Myocyte (in vitro differentiated cells): ENCODE results near the gene EFR3B. TPM values are rescaled to one million over a fixed set of nuclear protein-coding genes. Genes with fewer than 3 reads are reported as not detected.
A peak's percentile ranks its signal among the peaks of the same experiment; 100 is the strongest.
"Not testable (repeated sequence)": the region's sequence is repeated elsewhere in the genome, so short reads cannot be mapped to it uniquely, and the experiment has no call there.

Experiments
- DNase-seq: peaks from one replicate; pipeline ENCODE4 v3.0.0-alpha.2; 2012; ENCODE audit warnings: low read depth
- polyA plus RNA-seq: library from polyadenylated mRNA; unstranded; fragments of >200 nt; gene quantifications from one replicate; pipeline ENCODE4 v1.2.1, GENCODE V29; 2012; ENCODE audit warnings: missing spikeins
- total RNA-seq: library from RNA; depleted of rRNA; stranded (reverse); fragments of >200 nt; gene quantifications from 2 replicates; pipeline ENCODE4 v1.2.3, GENCODE V29; 2014

Gene EFR3B, protein sequence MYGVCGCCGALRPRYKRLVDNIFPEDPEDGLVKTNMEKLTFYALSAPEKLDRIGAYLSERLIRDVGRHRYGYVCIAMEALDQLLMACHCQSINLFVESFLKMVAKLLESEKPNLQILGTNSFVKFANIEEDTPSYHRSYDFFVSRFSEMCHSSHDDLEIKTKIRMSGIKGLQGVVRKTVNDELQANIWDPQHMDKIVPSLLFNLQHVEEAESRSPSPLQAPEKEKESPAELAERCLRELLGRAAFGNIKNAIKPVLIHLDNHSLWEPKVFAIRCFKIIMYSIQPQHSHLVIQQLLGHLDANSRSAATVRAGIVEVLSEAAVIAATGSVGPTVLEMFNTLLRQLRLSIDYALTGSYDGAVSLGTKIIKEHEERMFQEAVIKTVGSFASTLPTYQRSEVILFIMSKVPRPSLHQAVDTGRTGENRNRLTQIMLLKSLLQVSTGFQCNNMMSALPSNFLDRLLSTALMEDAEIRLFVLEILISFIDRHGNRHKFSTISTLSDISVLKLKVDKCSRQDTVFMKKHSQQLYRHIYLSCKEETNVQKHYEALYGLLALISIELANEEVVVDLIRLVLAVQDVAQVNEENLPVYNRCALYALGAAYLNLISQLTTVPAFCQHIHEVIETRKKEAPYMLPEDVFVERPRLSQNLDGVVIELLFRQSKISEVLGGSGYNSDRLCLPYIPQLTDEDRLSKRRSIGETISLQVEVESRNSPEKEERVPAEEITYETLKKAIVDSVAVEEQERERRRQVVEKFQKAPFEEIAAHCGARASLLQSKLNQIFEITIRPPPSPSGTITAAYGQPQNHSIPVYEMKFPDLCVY
- total RNA-seq = 0.26 and 0.45 TPM in 2 replicates
- 1.1 TPM for polyA plus RNA-seq

DNA sequence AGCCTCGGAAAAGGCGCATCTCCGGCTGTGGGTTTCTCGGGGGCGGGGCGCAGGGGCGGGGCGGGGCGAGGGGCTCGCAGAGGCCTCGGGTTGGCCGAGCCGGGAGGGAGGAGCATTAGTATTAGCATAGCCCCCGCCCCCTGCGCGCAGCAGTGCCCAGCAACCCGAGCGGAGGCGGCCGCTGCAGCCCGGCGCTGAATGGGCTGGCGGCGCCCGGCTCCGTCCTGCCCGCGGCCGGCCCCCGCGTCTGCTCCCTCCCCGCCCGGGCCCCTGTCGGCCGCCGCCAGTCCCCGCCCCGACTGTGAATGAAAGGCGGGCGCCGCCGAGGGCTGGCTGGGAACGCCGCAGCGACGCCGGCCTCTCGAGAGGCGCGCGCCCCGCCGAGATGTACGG is at the start of gene EFR3B:
Gene EFR3B, plus strand, starts transcription at position 149 of the 393 bp plus-strand sequence. Its CDS starts 237 bp downstream, at position 386.
- DNase-seq = peak; percentile 94

DNA sequence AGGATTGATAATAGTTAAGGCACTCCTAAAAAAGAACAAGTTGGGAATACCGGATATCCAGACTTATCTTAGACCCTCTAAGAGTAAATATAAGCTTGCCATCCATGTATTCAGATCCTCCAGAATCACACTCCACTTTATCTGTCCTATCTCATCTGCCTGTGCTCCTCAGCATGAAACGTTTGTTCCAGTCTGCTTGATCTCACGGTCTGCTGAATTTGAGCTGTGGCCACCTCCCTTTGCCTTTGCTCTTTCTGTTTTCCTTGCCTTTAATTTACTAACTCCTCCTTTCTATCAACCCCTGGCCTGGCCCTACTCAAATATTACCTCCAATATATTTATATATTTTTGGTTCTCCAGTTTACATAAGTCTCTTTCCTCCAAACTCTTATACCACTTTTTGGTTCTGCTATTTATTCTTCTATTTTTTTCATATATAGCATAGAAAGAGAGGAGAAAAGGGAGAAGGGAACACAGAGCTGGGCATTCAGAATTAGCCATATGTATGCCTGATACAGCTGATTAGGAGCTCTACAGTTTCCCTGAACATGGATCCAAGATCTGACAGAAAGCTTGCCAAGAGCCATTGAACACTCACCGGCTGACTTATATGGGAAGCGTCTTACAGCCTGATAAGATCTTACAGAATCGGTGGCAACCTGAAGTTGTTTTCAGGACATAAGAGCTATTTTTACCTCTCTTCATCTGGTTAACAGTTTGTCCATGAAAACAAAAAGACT is 48.3 kb upstream of the EFR3B start:
- no peak for DNase-seq

DNA sequence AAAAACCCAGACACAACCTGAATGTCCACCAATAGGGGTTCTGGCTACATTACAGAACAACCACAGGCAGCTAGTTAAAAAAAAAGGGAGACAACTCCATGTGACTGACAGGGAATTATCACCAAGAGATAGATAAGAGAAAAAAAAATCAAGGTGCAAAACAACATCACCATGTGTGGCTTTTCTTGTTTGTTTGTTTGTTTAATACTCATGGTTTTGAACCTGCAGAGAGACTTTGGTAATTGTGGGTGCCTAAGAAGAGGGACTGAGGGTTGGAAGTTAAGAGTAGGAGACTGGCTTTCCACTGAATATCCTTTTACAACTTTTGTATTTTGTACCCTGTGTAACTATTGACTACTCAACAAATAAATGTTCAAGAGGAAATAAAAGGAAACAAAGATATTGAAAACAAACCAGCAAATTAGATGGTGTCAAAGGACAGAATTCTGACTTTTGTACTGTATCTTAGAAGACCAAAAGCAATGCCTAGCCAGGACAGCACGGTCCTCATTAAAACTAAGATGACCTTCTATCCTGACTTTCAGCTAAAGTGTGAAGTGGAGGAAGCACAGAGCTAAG is 47.6 kb upstream of the EFR3B start:
- no peak for DNase-seq

DNA sequence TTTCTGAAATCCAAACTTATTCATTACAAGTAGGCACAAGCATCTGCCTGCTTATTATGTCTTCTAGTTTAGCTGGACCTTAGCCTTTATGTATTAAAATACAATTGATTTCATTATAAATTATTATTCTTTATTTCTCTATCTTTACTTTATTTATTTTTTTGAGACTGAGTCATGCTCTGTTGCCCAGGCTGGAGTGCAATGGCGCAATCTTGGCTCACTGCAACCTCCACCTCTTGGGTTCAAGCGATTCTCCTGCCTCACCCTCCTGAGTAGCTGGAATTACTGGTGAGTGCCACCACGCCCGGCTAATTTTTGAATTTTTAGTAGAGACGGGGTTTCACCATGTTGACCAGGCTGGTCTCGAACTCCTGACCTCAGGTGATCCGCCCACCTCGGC is 42.8 kb upstream of the EFR3B start:
- not testable (repeated sequence) for DNase-seq

DNA sequence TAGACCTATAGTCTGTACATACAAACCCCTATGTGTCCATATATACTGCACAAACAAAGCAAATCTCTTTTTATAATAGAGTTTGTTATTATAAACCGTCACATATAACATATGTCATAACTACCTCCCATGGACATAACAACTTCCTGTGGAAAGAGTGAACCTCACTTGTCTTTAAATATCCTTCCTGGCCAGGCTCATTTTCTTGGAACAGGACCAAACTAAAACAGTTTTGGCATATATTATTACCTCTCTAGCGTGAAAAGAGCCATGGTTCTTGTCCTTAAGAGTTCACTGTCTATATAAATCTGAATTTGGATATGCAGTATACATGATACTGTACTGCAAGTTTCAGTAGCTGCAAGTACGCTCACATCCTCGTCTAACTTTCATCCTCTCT is 41.8 kb upstream of the EFR3B start:
- no peak for DNase-seq

DNA sequence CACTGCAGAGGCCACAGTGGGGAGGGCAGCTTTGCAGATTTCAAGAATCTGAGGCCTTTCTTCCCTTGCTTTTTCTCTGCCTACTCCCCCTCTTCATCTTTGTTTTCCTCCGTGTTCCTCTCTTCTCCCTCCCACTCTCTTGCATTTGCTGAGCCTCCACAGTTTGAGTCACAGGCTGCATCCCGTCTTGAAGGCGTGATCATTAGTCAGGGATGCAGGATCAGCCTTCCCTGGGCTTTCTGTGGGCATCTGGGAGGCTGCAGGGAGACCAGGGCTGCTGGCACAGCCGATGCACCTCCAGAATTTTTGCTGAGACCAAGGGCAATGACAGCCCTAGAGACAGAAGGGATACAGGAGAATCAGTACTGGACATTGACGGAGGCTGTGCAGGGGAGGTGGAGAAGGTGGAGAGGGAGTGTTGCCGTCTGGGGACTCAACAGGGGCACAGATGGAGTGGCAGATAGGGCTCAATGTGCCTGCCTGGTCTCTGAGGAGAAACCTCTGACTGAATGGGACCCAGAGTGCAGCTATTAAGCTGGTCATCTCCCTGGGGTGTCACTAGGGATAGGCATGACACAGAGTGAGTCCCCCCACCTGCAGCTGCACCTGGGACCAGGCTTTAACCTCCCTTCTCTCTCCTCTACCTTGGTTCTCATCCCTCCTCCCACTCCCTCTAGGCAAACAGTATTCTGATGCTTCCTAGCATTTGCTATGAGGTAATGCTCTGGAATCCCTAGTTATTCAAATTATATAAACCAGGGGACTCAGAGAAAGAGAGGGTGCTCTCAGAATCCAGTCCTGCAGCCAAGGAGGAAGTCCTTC is 41.2 kb upstream of the EFR3B start:
- no peak for DNase-seq

DNA sequence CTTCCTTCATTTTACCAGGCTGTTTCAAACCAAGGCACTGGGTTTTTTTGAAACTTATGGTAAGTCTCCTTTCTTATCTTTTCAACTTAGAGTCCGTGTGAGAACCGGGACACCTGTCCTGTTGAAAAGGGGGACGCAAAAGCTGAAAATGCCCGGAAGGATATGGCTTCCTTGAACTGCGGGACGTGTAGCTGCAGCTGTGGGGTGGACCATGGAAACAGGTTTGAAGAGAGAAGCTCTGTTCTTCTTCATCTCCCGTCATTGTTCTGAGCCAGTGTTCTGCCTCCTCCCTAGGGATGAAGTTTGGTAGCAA is 40.6 kb upstream of the EFR3B start:
- DNase-seq = no peak

DNA sequence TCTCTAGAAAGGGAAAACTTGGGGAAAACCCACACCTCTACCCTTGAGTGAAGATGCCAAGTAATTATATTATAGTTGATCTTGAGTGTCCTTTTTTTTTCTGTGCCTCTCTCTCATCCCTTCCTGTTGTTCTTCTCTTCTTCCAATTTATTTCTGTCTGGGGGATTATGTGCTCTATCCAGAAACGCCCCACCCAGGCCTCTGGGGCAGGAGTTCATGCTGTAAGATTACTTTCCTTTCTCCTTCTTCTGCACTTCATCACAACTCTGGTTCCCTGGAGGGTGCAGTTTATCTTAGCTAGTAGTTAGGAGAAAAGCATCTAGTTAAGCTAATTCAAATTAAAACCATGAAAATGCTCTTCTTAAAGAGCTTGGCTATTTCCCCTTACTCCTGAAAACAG is 39.8 kb upstream of the EFR3B start:
- no peak for DNase-seq

DNA sequence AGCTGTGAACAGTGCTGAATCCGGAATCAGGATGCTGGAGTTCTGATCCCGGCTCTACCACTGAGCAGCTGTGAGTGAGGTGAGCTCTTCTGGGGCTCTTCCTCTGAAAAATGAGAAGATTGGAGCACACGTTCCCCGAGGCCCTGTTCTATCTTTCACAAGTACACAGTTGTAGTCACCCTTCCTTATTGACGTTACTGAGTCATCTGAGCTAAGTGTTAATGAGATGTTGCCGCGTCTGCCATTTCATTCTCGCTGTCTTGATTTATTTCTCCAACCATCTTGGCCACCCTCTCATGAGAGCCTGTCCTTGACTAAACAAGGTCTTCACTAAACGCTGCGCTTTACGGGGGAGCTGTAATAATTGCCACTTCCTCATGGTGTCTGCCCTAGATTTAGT is 31.9 kb upstream of the EFR3B start:
- no peak for DNase-seq

DNA sequence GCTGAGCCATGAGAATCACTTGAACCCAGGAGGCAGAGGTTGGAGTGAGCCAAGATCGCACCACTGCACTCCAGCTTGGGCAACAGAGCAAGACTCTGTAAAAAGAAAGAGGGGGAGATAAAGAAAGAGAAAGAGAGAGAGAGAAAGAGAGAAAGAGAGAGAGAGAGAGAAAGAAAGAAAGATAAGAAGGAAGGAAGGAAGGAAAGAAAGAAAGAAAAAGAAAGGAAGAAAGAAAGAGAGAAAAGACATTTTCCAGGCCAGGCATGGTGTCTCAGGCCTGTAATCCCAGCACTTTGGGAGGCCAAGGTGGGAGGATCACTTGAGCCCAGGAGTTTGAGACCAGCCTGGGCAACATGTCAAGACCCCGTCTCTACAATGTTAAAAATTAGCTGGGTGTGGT is 30.5 kb upstream of the EFR3B start:
- DNase-seq = not testable (repeated sequence)

DNA sequence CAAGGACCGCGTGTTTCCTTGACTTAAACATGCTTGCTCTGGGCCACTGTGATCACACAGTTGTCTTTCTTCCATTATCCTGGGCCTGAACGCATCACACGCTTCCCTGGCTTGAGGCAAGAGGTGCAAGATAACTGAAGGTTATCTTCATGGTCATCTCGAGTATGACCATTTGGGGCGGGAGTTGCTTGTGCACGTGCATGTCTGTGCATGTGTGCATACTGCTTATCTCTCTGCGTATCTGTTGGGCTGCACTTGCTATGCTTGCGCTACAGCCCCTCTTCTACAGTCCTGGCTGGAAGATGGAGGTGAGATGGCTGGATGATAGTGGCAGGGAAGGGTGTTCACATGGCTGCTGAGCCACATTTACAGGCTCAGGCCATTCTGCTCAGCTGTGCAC is 27.2 kb upstream of the EFR3B start:
- no peak for DNase-seq

DNA sequence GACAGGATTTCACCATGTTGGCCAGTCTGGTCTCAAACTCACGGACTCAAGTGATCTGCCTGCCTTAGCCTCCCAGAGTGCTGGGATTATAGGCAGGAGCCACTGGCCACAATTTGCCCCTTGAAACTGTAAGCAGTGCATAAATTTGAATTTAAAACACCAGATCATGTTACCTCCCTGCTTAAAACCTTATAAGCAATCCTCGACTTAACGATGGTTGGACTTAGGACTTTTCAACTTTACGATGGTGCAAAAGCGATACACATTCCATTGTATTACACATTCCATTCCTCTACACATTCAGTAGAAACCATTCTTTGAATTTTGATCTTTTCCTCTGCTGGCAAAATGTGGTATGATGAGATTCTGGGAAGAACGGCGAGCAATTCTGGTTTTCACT is 23.2 kb upstream of the EFR3B start:
- DNase-seq = no peak

DNA sequence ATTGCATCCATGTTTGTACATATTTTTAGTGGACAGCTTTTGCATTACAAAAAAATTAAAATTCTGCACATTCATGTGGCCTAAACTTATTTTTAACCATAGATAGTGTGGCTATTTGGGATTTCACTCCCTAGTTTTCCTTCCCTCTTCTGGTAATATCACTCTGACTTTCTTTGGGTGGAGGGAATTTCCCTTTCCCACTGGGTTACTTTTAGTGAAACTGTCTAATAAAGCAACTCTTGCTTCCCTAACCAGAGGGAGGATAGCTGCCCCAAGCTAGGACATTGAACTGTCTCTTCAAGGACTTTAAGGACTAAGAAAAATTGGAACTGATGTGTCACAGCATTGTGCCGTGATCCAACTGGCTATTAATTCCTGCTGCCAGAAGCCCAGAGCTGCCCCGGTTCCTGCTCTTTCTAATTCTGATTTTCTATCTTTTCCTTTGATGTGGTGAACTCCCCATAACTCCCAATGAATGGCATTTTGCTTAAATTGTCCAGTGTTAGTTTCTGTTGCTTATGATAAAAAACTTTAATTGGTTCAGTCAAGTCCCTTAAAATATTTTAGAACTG is 20.0 kb upstream of the EFR3B start:
- no peak for DNase-seq

DNA sequence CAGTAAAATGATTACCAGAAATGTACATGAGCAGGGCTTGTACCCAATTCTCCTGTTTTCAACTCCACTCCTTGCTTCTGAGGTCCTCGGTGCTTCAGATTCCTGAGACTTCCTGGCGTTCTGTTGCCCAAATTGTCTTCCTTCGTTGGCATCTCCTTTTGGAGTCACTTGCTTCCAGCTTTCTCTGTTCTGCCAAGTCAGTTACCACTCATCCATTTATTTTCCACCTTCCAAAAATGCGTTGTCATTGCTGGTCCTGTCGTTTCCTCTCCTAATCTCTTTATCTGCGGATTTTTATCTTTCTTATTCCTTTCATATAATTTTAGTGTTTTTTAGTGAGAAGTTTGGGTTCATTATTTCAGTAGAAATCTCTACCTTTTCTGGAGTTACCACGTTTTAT is 18.5 kb upstream of the EFR3B start:
- no peak for DNase-seq

DNA sequence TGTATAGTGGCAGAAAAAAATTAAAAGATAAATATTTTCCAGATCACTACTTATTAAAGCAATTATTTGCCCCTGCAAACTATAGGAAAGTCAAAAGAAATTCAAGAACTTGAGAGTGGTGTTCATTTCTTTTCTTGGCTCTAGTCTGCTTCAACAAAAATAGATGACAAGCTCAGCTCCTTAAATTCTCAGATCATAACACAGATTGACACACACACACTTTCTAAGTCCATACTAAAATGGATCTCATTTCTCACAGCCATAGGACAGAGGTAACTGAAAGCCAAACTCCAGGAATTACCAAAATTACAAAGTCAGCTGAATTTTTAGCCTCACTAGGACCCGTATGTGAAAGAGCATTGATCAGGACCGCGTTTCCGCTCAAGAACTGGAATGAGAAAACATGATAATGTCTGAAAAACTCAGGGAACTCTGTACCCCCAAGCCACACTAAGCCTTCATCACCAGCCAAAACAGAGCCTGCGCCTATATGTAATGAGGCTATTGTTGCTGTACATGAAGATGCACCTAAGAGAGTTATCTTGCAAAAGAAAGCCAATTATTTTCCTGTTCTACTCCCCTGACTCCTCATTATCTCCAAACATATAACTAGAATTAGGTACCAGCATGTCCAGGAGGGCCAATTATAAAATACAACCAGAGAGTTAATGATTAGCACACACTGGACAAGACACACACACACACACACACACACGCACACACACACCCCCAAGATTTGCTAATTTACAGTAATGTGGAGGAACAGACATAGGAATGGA is 16.5 kb upstream of the EFR3B start:
- DNase-seq = no peak

DNA sequence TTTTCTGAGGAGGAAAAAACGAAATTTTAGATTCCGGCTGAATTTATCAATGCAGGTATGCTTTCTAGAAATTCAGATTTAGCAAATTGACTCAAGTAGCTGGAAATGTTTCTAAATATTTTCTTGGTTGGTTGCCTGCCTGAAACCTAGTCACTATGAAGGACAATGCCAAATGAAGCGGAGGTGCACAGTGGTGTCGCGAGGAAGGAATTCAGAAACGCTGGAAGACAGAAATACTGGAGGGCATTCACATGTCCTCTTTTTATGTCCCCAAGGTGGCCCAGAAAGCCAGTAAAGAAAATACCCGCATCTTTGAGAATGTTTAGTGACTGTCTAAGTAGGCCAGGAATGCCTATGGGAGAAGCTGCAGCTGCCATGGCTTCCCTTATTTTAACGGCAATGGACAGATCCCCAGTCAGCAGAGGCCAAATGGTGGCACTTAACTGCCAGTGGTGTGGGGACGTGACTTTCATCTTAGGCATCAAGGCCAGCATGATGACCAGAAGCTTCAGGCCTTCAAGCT is 15.8 kb upstream of the EFR3B start:
- no peak for DNase-seq

DNA sequence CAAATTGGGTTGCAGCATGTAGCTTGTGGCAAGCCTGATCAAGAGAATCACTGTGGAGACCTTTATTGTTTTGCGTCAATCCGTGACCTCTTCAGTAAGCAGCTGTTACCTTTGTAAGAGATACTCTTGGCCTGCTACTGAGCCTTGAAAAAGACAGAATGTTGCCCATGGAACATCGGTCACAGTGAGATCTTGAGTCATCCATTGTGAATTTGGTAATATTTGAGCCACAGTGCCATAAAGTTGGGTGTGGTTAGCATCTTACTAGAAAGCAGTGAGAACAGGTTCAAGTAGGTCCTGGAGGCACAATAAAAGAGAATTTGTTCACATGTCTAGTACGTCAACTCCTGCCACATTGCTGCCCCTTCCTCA is 12.7 kb upstream of the EFR3B start:
- peak; percentile 20 for DNase-seq

DNA sequence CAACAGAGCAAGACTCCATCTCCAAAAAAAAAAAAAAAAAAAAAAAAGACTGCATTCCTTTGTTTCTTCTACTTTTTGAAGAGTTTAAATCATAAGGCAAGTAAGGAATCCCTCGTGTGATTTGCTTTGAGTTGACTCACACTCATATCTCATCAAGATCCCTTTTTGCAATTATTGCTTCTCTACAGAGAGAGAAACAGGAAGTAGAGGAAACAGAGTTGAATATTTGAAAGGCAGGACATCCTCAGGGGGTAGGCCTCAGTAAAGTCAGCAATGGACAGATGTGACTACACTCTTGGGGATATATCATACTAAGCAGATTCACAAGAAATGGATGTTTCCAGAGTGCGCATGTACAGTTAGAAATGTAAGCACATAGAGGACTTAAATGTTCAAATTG is 11.2 kb upstream of the EFR3B start:
- DNase-seq = no peak

DNA sequence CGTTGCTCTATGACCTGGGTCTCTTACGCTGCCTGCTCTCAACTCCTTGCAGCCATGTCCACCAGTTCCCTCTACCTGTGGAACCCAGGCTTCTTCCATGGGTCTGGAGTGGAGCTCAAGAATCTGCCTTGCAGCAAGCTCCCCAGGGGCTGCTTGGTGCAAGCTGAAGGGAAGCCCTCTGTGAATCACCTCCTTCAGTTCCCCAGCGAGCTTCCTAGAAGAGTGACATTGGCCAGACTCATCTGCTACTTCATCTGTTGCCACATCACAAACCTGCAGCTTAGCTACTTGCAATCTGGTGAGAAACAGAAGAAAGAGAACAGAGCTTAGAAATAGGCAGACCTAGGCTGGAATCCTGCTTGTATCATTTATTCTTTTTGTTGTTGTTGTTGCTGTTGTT is 9.8 kb upstream of the EFR3B start:
- no peak for DNase-seq
